ENCODE results near the gene HLA-A.

DNA sequence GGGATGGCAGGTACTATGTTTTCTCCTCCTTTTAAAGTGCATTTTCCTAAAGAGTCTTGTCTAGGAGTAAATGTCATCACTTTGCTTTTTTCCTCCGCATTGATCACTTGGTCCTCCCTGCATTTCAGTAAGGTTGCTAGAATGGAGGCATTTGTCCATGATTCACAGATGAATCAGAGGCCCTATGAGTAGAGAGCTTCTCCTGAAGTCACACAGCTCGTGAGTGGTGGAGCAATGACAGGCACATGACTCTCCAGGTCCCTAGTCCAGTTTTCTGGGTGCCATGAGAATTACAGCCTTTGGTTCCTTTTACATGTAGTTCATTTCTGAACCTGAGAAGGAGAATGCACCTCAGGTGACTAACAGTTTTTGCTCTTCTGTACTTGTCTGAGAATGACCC, 50.5 kb downstream of the HLA-A start:
- TF ChIP-seq, protein P1, sequence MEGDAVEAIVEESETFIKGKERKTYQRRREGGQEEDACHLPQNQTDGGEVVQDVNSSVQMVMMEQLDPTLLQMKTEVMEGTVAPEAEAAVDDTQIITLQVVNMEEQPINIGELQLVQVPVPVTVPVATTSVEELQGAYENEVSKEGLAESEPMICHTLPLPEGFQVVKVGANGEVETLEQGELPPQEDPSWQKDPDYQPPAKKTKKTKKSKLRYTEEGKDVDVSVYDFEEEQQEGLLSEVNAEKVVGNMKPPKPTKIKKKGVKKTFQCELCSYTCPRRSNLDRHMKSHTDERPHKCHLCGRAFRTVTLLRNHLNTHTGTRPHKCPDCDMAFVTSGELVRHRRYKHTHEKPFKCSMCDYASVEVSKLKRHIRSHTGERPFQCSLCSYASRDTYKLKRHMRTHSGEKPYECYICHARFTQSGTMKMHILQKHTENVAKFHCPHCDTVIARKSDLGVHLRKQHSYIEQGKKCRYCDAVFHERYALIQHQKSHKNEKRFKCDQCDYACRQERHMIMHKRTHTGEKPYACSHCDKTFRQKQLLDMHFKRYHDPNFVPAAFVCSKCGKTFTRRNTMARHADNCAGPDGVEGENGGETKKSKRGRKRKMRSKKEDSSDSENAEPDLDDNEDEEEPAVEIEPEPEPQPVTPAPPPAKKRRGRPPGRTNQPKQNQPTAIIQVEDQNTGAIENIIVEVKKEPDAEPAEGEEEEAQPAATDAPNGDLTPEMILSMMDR (IDR thresholded peaks at IDR 0.05): no peak
- no peak for TF ChIP-seq POLR2AphosphoS5 (IDR thresholded peaks at IDR 0.05)
- TF ChIP-seq EP300 (IDR thresholded peaks at IDR 0.05): no peak

All from esophagus muscularis mucosa (tissue), 4 donors.